ENCODE measurements around the gene TTLL4.

TTLL4 gene

GRCh38 chr2:218743068-218743467, 32.4 kb downstream of the TTLL4 start:
- H3K4me1 ChIP-seq (ENCODE audit: control insufficient read depth, low read length) = no peaks in the 10 kb centered on the region
- H4K20me1 ChIP-seq (ENCODE audit: control insufficient read depth, insufficient read depth, low read depth, low read length) = no peaks in the 10 kb centered on the region
- H3K27ac ChIP-seq (ENCODE audit: low read depth, low read length) = no peak overlapping the region
- no peaks in the 10 kb centered on the region for H3F3A ChIP-seq (ENCODE audit: control insufficient read depth, insufficient read depth)
- TF ChIP-seq EZH2phosphoT487 (IDR thresholded peaks at IDR 0.05; ENCODE audit: borderline replicate concordance, low read length) = no peak
- no peak for TF ChIP-seq CTCF (IDR thresholded peaks at IDR 0.05; ENCODE audit: low read depth, low read length, poor library complexity, severe bottlenecking)
- peaks cover 77% of the 10 kb centered on the region for H3K36me3 ChIP-seq (ENCODE audit: control insufficient read depth, low read length)
- H3K27me3 ChIP-seq (ENCODE audit: control insufficient read depth, low read length) = no peaks in the 10 kb centered on the region
- no peaks in the 10 kb centered on the region for H3K79me2 ChIP-seq (ENCODE audit: control insufficient read depth, low read length)
- H3K4me3 ChIP-seq (ENCODE audit: low read length) = no peak overlapping the region
- H3K9me2 ChIP-seq (replicated peaks; ENCODE audit: control insufficient read depth, low read length) = no peaks in the 10 kb centered on the region
- no peaks in the 10 kb centered on the region for H3K9me3 ChIP-seq (ENCODE audit: control insufficient read depth, insufficient read depth, low read length)
- no peak overlapping the region for H3K4me2 ChIP-seq (ENCODE audit: low read length)

GRCh38 chr2:218744615-218745014, 34.0 kb downstream of the TTLL4 start:
- Histone ChIP-seq H3K9me3 (ENCODE audit: control insufficient read depth, insufficient read depth, low read length) (no peaks in the 10 kb centered on the region), H3K27ac (ENCODE audit: low read depth, low read length) (no peak overlapping the region), H3K27me3 (ENCODE audit: control insufficient read depth, low read length) (no peaks in the 10 kb centered on the region), H3K4me3 (ENCODE audit: low read length) (no peak overlapping the region), H3K4me1 (ENCODE audit: control insufficient read depth, low read length) (no peaks in the 10 kb centered on the region), H3K9me2 (replicated peaks; ENCODE audit: control insufficient read depth, low read length) (no peaks in the 10 kb centered on the region), H3K36me3 (ENCODE audit: control insufficient read depth, low read length) (peaks cover 74% of the 10 kb centered on the region), H4K20me1 (ENCODE audit: control insufficient read depth, insufficient read depth, low read depth, low read length) (no peaks in the 10 kb centered on the region), H3K79me2 (ENCODE audit: control insufficient read depth, low read length) (no peaks in the 10 kb centered on the region), H3F3A (ENCODE audit: control insufficient read depth, insufficient read depth) (no peaks in the 10 kb centered on the region), H3K4me2 (ENCODE audit: low read length) (no peak overlapping the region)
- TF ChIP-seq CTCF (IDR thresholded peaks at IDR 0.05; ENCODE audit: low read depth, low read length, poor library complexity, severe bottlenecking) (no peak), EZH2phosphoT487 (IDR thresholded peaks at IDR 0.05; ENCODE audit: borderline replicate concordance, low read length) (no peak)

GRCh38 chr2:218745160-218745558, 34.5 kb downstream of the TTLL4 start:
- H3K4me1 ChIP-seq (ENCODE audit: control insufficient read depth, low read length) = no peaks in the 10 kb centered on the region
- H3K36me3 ChIP-seq (ENCODE audit: control insufficient read depth, low read length) = peaks cover 74% of the 10 kb centered on the region
- H3K27ac ChIP-seq (ENCODE audit: low read depth, low read length) = no peak overlapping the region
- H3K79me2 ChIP-seq (ENCODE audit: control insufficient read depth, low read length) = no peaks in the 10 kb centered on the region
- H3K9me3 ChIP-seq (ENCODE audit: control insufficient read depth, insufficient read depth, low read length) = no peaks in the 10 kb centered on the region
- no peak overlapping the region for H3K4me2 ChIP-seq (ENCODE audit: low read length)
- no peaks in the 10 kb centered on the region for H3F3A ChIP-seq (ENCODE audit: control insufficient read depth, insufficient read depth)
- H4K20me1 ChIP-seq (ENCODE audit: control insufficient read depth, insufficient read depth, low read depth, low read length) = no peaks in the 10 kb centered on the region
- no peaks in the 10 kb centered on the region for H3K27me3 ChIP-seq (ENCODE audit: control insufficient read depth, low read length)
- H3K9me2 ChIP-seq (replicated peaks; ENCODE audit: control insufficient read depth, low read length) = no peaks in the 10 kb centered on the region
- no peak for TF ChIP-seq CTCF (IDR thresholded peaks at IDR 0.05; ENCODE audit: low read depth, low read length, poor library complexity, severe bottlenecking)
- no peak for TF ChIP-seq EZH2phosphoT487 (IDR thresholded peaks at IDR 0.05; ENCODE audit: borderline replicate concordance, low read length)
- no peak overlapping the region for H3K4me3 ChIP-seq (ENCODE audit: low read length)
